Lower leg skin (tissue), 3 donors: Measurements from ENCODE around the gene RUNX1.

Experiments
- POLR2A ChIP-seq, 2 donors: fragments of 450-650 bp; IDR thresholded peaks; one replicate each; pipeline ENCODE4 v1.6.1; 2016 to 2017; ENCODE audit warnings: antibody characterized with exemption in 2 of 2, mild to moderate bottlenecking in 1 of 2, moderate library complexity in 1 of 2
- TF ChIP-seq, protein P1 (sequence below), 3 donors: fragments of 450-650 bp; IDR thresholded peaks; one replicate each; pipeline ENCODE4 v1.5.1; 2016; ENCODE audit warnings: antibody characterized with exemption in 3 of 3, mild to moderate bottlenecking in 3 of 3, moderate library complexity in 2 of 3

DNA sequence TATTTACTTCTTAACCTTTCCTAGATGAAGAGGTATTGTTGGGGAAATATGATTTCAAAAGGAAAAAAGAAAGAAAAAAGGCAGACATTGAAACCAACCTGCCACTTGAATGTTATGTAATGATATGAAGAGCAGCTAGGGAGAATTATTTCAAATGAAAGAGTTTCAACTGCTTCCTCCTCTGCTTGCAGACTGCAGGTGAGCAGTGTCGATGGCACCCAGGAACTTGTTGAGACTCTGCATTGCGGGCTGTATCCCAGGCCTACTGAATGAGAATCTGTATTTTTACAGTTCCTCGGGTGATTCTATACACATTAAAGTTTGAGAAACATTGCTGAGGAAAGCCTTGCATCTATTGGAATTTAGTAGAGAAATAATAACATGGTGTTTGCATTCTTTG, 3.7 kb upstream of the RUNX1 start:
- TF ChIP-seq, protein P1, sequence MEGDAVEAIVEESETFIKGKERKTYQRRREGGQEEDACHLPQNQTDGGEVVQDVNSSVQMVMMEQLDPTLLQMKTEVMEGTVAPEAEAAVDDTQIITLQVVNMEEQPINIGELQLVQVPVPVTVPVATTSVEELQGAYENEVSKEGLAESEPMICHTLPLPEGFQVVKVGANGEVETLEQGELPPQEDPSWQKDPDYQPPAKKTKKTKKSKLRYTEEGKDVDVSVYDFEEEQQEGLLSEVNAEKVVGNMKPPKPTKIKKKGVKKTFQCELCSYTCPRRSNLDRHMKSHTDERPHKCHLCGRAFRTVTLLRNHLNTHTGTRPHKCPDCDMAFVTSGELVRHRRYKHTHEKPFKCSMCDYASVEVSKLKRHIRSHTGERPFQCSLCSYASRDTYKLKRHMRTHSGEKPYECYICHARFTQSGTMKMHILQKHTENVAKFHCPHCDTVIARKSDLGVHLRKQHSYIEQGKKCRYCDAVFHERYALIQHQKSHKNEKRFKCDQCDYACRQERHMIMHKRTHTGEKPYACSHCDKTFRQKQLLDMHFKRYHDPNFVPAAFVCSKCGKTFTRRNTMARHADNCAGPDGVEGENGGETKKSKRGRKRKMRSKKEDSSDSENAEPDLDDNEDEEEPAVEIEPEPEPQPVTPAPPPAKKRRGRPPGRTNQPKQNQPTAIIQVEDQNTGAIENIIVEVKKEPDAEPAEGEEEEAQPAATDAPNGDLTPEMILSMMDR (IDR thresholded peaks at IDR 0.05), result no peak
- TF ChIP-seq POLR2A (IDR thresholded peaks at IDR 0.05), result no peak
